Measurements from ENCODE around the gene TIAM1.

TIAM1 gene

DNA sequence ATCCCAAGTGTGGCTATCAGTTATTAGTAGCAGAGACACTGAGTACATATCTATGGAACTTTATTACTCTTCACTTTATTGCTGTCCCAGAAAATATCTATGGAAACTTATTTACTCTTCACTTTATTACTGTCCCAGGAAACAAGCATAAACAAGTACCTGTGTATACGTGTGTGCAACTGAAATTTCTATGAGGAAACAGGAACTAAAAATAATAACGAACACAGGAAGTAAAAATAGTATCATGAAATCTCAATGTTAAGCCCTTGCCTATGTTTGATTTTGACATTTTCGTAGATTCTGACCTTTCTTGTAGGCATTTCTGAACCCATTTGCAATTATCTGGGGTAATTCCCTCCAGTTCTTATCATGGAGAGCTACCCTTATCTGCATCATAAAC is 240.9 kb downstream of the TIAM1 start:
- no peak overlapping the region for H3K9ac ChIP-seq (ENCODE audit: low read depth, low read length)
- no peak overlapping the region for H3K4me3 ChIP-seq (ENCODE audit: low read length)
- peaks cover 7% of the 10 kb centered on the region; the same call in 1 of the 2 replicates for H3K9me3 ChIP-seq (ENCODE audit: insufficient read depth, low read depth, low read length)
- no peak overlapping the region for H3K27ac ChIP-seq (ENCODE audit: low read depth, low read length)
- WGBS: 95% methylated on average over 3 of the region's 3 CpGs
- no peaks in the 10 kb centered on the region for H3K27me3 ChIP-seq (ENCODE audit: insufficient read depth, low read length)
- no peaks in the 10 kb centered on the region for H3K4me1 ChIP-seq (ENCODE audit: insufficient read depth, low read length)
- H3K36me3 ChIP-seq (ENCODE audit: insufficient read depth, low read length): no peaks in the 10 kb centered on the region

DNA sequence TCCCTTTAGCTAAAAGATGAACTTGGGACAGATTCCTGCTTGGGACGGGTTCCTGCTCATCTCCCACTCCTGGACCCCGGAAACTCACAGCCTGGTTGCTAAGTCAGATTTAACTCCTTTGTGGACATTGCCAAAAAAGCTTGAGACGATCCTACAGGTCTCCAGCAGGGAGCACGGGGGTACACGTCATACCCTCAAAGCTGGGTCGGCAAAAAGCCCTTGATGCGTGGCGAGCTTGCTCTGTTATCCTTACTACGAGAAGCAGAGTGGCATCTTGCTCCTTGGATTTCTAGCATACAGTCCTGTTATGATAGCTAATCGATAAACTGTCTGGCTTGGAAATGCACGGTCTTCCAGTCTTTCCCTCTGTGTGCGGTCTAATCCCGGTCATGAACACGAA is 244.9 kb downstream of the TIAM1 start:
- Histone ChIP-seq H3K36me3 (ENCODE audit: insufficient read depth, low read length) (no peaks in the 10 kb centered on the region), H3K9me3 (ENCODE audit: insufficient read depth, low read depth, low read length) (no peaks in the 10 kb centered on the region), H3K27ac (ENCODE audit: low read depth, low read length) (no peak overlapping the region), H3K4me3 (ENCODE audit: low read length) (no peak overlapping the region), H3K9ac (ENCODE audit: low read depth, low read length) (no peak overlapping the region), H3K27me3 (ENCODE audit: insufficient read depth, low read length) (no peaks in the 10 kb centered on the region), H3K4me1 (ENCODE audit: insufficient read depth, low read length) (no peaks in the 10 kb centered on the region)
- 92% methylated on average over 14 of the region's 14 CpGs for WGBS

DNA sequence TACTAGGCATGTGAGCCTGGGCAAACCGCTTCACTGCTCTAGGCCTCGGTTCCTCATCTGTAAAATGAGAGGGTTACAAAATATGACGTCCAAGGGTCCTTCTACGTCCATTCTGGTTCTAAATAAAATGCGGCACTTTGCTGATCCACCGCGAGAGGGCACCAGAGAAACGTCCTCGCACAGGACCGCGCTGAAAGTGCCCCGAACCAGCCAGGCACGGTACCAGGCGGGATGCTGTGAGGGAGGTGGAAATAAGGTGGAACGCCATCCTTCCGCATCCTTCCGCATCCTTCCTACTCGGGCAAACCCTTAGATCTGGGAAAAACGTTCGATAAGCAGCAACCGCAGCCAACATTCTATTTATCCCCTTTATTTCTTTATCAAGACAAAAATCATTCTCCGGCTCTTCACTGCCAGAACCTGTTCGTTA is 245.5 kb downstream of the TIAM1 start:
- H3K9me3 ChIP-seq (ENCODE audit: insufficient read depth, low read depth, low read length): no peaks in the 10 kb centered on the region
- WGBS: 22% methylated on average over 23 of the region's 23 CpGs

DNA sequence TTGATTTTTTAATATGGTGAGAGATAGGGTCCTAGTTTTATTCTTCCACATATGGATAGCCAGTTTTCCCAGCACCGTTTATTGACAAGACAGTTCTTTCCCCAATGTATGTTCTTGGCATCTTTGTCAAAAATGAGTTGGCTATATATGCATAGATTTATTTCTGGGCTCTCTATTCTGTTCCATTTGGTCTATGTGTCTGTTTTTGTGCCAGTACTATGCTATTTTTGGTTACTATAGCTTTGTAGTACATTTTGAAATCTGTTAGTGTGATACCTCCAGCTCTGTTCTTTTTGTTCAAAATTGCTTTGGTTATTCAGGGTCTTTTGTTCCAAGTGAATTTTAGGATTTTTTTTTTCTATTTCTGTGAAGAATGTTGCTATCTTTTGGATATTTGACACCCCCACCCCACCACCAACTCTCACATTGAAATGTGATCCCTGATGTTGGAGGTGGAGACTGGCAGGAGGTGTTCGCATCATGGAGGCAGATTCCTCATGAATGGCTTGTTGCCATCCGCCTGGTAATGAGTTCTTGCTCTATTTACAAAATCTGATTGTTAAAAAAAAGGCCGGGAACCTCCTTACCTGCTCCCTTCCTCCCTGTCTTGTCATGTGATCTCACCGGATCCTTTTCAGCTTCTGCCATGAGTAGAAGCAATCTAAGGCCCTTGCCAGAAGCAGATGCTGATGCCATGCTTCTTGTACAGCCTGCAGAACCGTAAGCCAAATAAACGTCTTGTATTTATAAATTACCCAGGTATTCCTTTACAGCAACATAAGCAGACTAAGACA is 251.0 kb downstream of the TIAM1 start:
- Histone ChIP-seq H3K4me1 (ENCODE audit: insufficient read depth, low read length) (no peaks in the 10 kb centered on the region), H3K9me3 (ENCODE audit: insufficient read depth, low read depth, low read length) (no peaks in the 10 kb centered on the region), H3K27ac (ENCODE audit: low read depth, low read length) (no peak overlapping the region), H3K4me3 (ENCODE audit: low read length) (no peak overlapping the region), H3K9ac (ENCODE audit: low read depth, low read length) (no peak overlapping the region), H3K27me3 (ENCODE audit: insufficient read depth, low read length) (no peaks in the 10 kb centered on the region), H3K36me3 (ENCODE audit: insufficient read depth, low read length) (no peaks in the 10 kb centered on the region)
- 89% methylated on average over 7 of the region's 7 CpGs for WGBS

More for the DNA sequence above, 245.5 kb downstream of the TIAM1 start:
- Histone ChIP-seq H3K27ac (ENCODE audit: low read depth, low read length) (no peak overlapping the region), H3K27me3 (ENCODE audit: insufficient read depth, low read length) (no peaks in the 10 kb centered on the region), H3K4me3 (ENCODE audit: low read length) (no peak overlapping the region), H3K9ac (ENCODE audit: low read depth, low read length) (no peak overlapping the region), H3K4me1 (ENCODE audit: insufficient read depth, low read length) (no peaks in the 10 kb centered on the region), H3K36me3 (ENCODE audit: insufficient read depth, low read length) (no peaks in the 10 kb centered on the region)

DNA sequence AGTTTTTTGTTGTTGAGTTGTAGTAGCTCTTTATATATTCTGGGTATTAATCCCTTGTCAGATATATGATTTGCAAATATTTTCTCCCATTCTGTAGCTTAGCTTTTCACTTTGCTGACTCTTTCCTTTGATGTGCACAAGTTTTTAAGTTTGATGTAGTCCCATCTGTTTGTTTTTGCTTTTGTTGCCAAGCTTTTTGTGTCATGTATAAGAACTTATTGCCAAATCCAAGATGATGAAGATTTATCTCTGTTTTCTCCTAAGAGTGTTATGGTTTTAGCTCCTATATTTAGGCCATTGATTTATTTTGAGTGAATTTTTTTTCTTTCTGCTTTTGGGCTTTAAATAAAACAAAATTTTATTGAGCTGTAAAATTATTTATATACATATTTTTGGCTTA is 253.7 kb downstream of the TIAM1 start:
- Histone ChIP-seq H3K9ac (ENCODE audit: low read depth, low read length) (no peak overlapping the region), H3K36me3 (ENCODE audit: insufficient read depth, low read length) (no peaks in the 10 kb centered on the region), H3K27me3 (ENCODE audit: insufficient read depth, low read length) (no peaks in the 10 kb centered on the region), H3K9me3 (ENCODE audit: insufficient read depth, low read depth, low read length) (no peaks in the 10 kb centered on the region), H3K4me3 (ENCODE audit: low read length) (no peak overlapping the region), H3K4me1 (ENCODE audit: insufficient read depth, low read length) (no peaks in the 10 kb centered on the region), H3K27ac (ENCODE audit: low read depth, low read length) (no peak overlapping the region)

DNA sequence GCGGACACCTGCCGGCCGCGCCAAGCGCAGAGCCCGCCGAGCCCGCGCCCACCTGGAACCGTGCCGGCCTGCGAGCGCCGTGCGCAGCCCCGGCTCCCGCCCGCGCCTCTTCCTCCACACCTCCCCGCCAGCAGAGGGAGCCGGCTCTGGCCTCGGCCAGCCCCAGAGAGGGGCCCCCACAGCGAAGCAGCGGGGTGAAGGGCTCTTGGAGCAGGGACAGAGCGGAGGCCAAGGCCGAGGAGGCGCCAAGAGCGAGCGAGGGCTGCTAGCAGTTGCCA is 255.6 kb downstream of the TIAM1 start:
- no peaks in the 10 kb centered on the region for H3K4me1 ChIP-seq (ENCODE audit: insufficient read depth, low read length)
- WGBS: 92% methylated on average over 29 of the region's 29 CpGs
- no peaks in the 10 kb centered on the region for H3K27me3 ChIP-seq (ENCODE audit: insufficient read depth, low read length)
- H3K9me3 ChIP-seq (ENCODE audit: insufficient read depth, low read depth, low read length): no peaks in the 10 kb centered on the region
- no peak overlapping the region for H3K4me3 ChIP-seq (ENCODE audit: low read length)
- no peak overlapping the region for H3K27ac ChIP-seq (ENCODE audit: low read depth, low read length)
- no peaks in the 10 kb centered on the region for H3K36me3 ChIP-seq (ENCODE audit: insufficient read depth, low read length)
- H3K9ac ChIP-seq (ENCODE audit: low read depth, low read length): no peak overlapping the region

DNA sequence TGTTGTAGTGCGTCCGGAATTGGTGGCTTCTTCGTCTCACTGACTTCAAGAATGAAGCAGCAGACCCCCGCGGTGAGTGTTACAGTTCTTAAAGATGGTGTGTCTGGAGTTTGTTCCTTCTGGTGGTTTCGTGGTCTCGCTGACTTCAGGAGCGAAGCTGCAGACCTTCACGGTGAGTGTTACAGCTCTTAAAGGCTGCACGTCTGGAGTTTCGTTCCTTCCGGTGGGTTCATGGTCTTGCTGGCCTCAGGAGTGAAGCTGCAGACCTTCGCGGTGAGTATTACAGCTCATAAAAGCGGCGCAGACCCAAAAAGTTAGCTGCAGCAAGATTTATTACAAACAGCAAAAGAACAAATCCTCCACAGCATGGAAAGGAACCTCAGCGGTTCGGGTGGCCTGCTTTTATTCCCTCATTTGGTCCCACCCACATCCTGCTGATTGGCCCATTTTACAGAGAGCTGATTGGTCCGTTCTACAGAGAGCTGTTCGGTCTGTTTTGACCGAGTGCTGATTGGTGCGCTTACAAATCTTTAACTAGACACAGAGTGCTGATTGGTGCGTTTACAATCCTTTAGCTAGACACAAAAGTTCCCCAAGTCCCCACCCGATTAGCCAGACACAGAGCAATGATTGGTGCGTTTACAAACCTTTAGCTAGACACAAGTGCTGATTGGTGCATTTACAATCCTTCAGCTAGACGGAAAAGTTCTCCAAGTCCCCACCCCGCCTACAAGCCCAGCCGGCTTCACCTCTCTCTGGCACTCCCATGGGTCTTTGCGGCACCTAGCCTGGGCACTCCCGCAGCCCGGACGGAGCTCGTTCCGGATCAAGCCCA is 256.2 kb downstream of the TIAM1 start:
- 89% methylated on average over 34 of the region's 34 CpGs for WGBS
- H3K9me3 ChIP-seq (ENCODE audit: insufficient read depth, low read depth, low read length): no peaks in the 10 kb centered on the region
- no peak overlapping the region for H3K9ac ChIP-seq (ENCODE audit: low read depth, low read length)
- no peak overlapping the region for H3K27ac ChIP-seq (ENCODE audit: low read depth, low read length)
- H3K4me1 ChIP-seq (ENCODE audit: insufficient read depth, low read length): no peaks in the 10 kb centered on the region
- no peaks in the 10 kb centered on the region for H3K27me3 ChIP-seq (ENCODE audit: insufficient read depth, low read length)
- H3K36me3 ChIP-seq (ENCODE audit: insufficient read depth, low read length): no peaks in the 10 kb centered on the region
- H3K4me3 ChIP-seq (ENCODE audit: low read length): no peak overlapping the region

DNA sequence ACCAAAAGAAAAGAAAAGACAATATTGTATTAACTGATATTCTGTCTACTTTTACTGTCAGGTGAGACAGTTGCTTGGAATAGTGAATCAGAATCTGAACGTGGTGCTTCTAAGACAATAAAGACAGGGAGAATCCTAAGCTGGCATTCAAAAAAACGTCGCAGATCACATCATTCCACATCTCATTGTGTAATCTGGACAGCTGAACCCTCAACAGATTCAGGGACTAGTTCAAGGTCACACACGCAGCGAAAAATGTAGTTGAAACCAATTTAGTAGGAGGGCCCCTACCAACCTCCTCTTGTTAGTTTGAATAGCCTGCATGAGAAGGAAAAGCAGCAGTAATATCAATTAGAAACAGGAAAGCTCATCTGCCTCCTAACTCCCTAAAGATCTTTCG is 259.4 kb downstream of the TIAM1 start:
- H3K27me3 ChIP-seq (ENCODE audit: insufficient read depth, low read length): no peaks in the 10 kb centered on the region
- H3K4me1 ChIP-seq (ENCODE audit: insufficient read depth, low read length): no peaks in the 10 kb centered on the region
- H3K4me3 ChIP-seq (ENCODE audit: low read length): no peak overlapping the region
- H3K9me3 ChIP-seq (ENCODE audit: insufficient read depth, low read depth, low read length): no peaks in the 10 kb centered on the region
- 90% methylated on average over 6 of the region's 6 CpGs for WGBS
- H3K36me3 ChIP-seq (ENCODE audit: insufficient read depth, low read length): no peaks in the 10 kb centered on the region
- no peak overlapping the region for H3K27ac ChIP-seq (ENCODE audit: low read depth, low read length)
- H3K9ac ChIP-seq (ENCODE audit: low read depth, low read length): no peak overlapping the region

DNA sequence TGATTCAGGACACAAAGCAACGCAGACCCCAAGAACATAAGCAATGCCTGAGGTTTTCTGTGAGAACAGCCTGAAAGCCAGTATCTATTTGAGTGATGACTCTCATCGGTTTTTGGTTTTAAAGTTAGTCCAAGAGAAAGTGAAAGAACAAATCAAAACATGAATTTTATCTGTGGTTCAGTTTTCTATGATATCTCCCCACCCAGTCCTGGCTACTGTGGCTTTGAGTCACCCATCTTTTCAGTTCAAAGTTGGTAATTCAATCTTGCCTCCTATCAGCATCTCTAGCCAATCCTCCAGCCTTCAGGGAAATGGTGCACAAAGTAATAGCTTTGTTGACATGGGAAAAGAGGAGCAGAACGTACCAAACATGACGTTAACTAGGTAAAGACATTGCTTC is 265.3 kb downstream of the TIAM1 start:
- 88% methylated on average over 4 of the region's 4 CpGs for WGBS
- no peaks in the 10 kb centered on the region for H3K9me3 ChIP-seq (ENCODE audit: insufficient read depth, low read depth, low read length)
- H3K27me3 ChIP-seq (ENCODE audit: insufficient read depth, low read length): no peaks in the 10 kb centered on the region
- H3K27ac ChIP-seq (ENCODE audit: low read depth, low read length): no peak overlapping the region
- H3K4me1 ChIP-seq (ENCODE audit: insufficient read depth, low read length): no peaks in the 10 kb centered on the region
- H3K9ac ChIP-seq (ENCODE audit: low read depth, low read length): no peak overlapping the region
- H3K4me3 ChIP-seq (ENCODE audit: low read length): no peak overlapping the region
- no peaks in the 10 kb centered on the region for H3K36me3 ChIP-seq (ENCODE audit: insufficient read depth, low read length)

DNA sequence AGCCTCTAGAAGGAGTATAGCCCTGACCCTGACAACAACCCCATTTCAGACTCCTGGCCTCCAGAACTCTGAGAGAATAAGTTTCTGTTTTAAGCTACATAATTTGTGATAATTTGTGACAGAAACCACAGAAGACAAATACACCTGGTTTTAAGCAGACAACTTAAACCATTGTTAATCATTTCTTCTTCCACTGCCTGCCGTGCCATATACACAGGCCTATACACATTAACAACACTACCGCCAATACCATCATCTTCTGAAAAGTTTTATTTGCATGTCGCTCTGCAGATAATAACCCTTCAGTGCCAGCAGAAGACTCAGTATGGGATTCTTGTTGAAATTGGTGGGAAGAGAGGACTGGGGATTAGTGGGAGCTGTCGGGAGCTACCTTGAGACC is 265.8 kb downstream of the TIAM1 start:
- Histone ChIP-seq H3K27me3 (ENCODE audit: insufficient read depth, low read length) (no peaks in the 10 kb centered on the region), H3K27ac (ENCODE audit: low read depth, low read length) (no peak overlapping the region)
- WGBS: 94% methylated on average over 4 of the region's 4 CpGs

DNA sequence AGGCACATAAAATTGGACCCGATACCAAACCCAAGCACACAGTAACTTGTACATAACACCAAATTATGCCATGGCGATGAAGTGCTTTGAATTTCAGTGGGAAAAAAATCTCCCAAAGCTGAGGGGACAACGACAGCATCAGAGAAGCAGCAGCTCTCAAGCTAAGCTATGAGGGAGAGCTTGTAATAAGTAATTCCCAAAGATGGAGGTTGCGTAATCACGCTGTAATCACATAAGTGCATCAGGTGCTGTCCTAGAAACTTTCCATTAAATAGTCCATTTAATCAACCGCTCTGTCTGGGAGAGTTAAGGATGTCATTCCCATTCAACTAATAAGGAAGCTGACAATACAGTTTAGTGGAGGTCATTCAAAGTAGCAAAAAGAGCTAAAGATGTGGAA is 268.2 kb downstream of the TIAM1 start:
- H3K9ac ChIP-seq (ENCODE audit: low read depth, low read length): no peak overlapping the region
- no peaks in the 10 kb centered on the region for H3K36me3 ChIP-seq (ENCODE audit: insufficient read depth, low read length)
- H3K27me3 ChIP-seq (ENCODE audit: insufficient read depth, low read length): no peaks in the 10 kb centered on the region
- H3K4me3 ChIP-seq (ENCODE audit: low read length): no peak overlapping the region
- no peaks in the 10 kb centered on the region for H3K9me3 ChIP-seq (ENCODE audit: insufficient read depth, low read depth, low read length)
- H3K27ac ChIP-seq (ENCODE audit: low read depth, low read length): no peak overlapping the region
- H3K4me1 ChIP-seq (ENCODE audit: insufficient read depth, low read length): no peaks in the 10 kb centered on the region
- WGBS: 95% methylated on average over 6 of the region's 6 CpGs

More for the DNA sequence above, 265.8 kb downstream of the TIAM1 start:
- Histone ChIP-seq H3K4me1 (ENCODE audit: insufficient read depth, low read length) (no peaks in the 10 kb centered on the region), H3K4me3 (ENCODE audit: low read length) (no peak overlapping the region), H3K9me3 (ENCODE audit: insufficient read depth, low read depth, low read length) (no peaks in the 10 kb centered on the region), H3K9ac (ENCODE audit: low read depth, low read length) (no peak overlapping the region), H3K36me3 (ENCODE audit: insufficient read depth, low read length) (no peaks in the 10 kb centered on the region)

Data from HUES64 (cell line).